Caco-2 (cell line): Measurements from ENCODE around the gene GOLGA6L2. TPM values are rescaled to one million over a fixed set of nuclear protein-coding genes. Genes with fewer than 3 reads are reported as not detected.

Experiments used
- BruUV-seq: library from RNA; stranded (reverse); fragments of 400-500 nt; replicated peaks from 2 replicates; lab custom pipeline; 2021; lab: Mats Ljungman, UMichigan
- CTCF ChIA-PET: fragments of 300-600 bp; sonication (Branson Sonifier 250); formaldehyde crosslinking; loops from one replicate; lab custom pipeline; 2022; ENCODE audit warnings: antibody characterized with exemption; lab: Charles Lee
- POLR2A ChIA-PET: fragments of 300-600 bp; sonication (Branson Sonifier 250); formaldehyde crosslinking; loops from one replicate; lab custom pipeline; 2022; ENCODE audit warnings: antibody characterized with exemption; lab: Charles Lee
- DNase-seq, 2 experiments: peaks; one replicate each; pipeline versions ENCODE4 v3.0.0 to v3.0.0-alpha.2; 2020 to 2022
- H3K27me3 ChIP-seq: replicated peaks from 2 replicates; pipeline ENCODE4 v1.6.0; 2011; ENCODE audit warnings: low read length; ENCODE audit not compliant: control insufficient read depth, insufficient read depth
- H3K36me3 ChIP-seq: 2 replicates; pipeline ENCODE4 v1.5.1; 2011; ENCODE audit warnings: low read length; ENCODE audit not compliant: control insufficient read depth, insufficient read depth
- H3K4me1 ChIP-seq: fragments of 250-450 bp; sonication (Bioruptor Pico); 2 replicates; pipeline ENCODE4 v1.5.1; 2020; ENCODE audit warnings: mild to moderate bottlenecking
- H3K4me3 ChIP-seq: 2 replicates; pipeline ENCODE4 v1.5.1; 2011; ENCODE audit warnings: low read depth, mild to moderate bottlenecking, control low read depth, low read length
- H3K9me3 ChIP-seq: fragments of 250-450 bp; sonication (Bioruptor Pico); 2 replicates; pipeline ENCODE4 v1.5.1; 2020; ENCODE audit warnings: mild to moderate bottlenecking, moderate library complexity
- H3K27ac Mint-ChIP-seq: one replicate; pipeline ENCODE4 v1.8.0; 2022; ENCODE audit warnings: mixed read lengths; ENCODE audit not compliant: unreplicated experiment
- H3K27me3 Mint-ChIP-seq: one replicate; pipeline ENCODE4 v1.8.0; 2022; ENCODE audit warnings: mixed read lengths; ENCODE audit not compliant: insufficient read depth, unreplicated experiment
- H3K36me3 Mint-ChIP-seq: one replicate; pipeline ENCODE4 v1.8.0; 2022; ENCODE audit warnings: mild to moderate bottlenecking, mixed read lengths; ENCODE audit not compliant: insufficient read depth, unreplicated experiment
- H3K4me1 Mint-ChIP-seq: one replicate; pipeline ENCODE4 v1.8.0; 2022; ENCODE audit warnings: low read depth, mixed read lengths; ENCODE audit not compliant: unreplicated experiment
- H3K4me3 Mint-ChIP-seq: one replicate; pipeline ENCODE4 v1.8.0; 2022; ENCODE audit warnings: mild to moderate bottlenecking, moderate library complexity, mixed read lengths; ENCODE audit not compliant: unreplicated experiment
- H3K9me3 Mint-ChIP-seq: one replicate; pipeline ENCODE4 v1.8.0; 2022; ENCODE audit warnings: mixed read lengths; ENCODE audit not compliant: unreplicated experiment
- intact Hi-C: fragments of 100-400 bp; cut with micrococcal nuclease; formaldehyde crosslinking; loops from one replicate; pipeline ENCODE4 v1.10.0; 2022; ENCODE audit not compliant: unreplicated experiment
- total RNA-seq: library from RNA; stranded (reverse); gene quantifications from 2 replicates; pipeline ENCODE4 v1.2.3, GENCODE V29; 2022
- TF ChIP-seq, protein P1 (sequence below), 2 experiments: fragments of 200-600 bp in 1 of 2; IDR thresholded peaks; 1 replicate in 1 of 2; 2 replicates in 1 of 2; pipeline versions ENCODE4 v1.5.1 to v1.8.0; 2011 to 2022; ENCODE audit warnings: antibody characterized with exemption in 1 of 2, control low read depth in 1 of 2, inconsistent platforms in 1 of 2, low read depth in 1 of 2, low read length in 1 of 2, mild to moderate bottlenecking in 1 of 2, moderate library complexity in 1 of 2; ENCODE audit not compliant: insufficient read depth in 1 of 2, severe bottlenecking in 1 of 2, unreplicated experiment in 1 of 2

The GOLGA6L2 gene
- total RNA-seq, 1 experiment from 2014 or later = not detected

DNA sequence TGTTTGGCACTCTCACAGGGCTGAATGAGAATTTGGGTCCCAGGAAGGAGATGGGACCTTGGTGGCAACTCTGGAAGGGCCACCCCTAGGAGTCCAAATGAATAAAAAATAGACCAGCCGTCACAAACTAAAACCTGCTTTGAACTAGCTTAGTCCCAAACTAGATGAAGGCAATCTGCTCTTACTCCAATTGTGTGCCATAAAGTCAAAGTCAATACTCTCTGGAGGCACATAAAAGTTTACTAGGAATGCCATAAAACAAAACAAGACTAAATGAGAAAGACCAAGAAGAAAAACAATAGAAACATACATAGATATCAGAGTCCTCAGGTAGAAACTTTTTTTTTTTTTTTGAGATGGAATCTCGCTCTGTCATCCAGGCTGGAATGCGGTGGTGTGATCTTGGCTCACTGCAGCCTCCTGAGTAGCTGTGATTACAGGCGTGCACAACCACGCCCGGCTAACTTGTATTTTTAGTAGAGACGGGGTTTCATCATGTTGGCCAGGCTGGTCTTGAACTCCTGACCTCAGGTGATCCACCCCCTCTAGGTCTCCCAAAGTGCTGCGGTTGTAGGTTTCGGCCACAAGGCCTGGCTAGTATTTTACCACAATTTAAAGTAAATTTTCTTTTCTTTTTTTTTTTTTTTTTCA lies 8.1 kb downstream of the GOLGA6L2 start:
- no peaks in the 10 kb centered on the region for H3K27me3 ChIP-seq
- no peaks in the 10 kb centered on the region for H3K36me3 Mint-ChIP-seq
- TF ChIP-seq, protein P1, sequence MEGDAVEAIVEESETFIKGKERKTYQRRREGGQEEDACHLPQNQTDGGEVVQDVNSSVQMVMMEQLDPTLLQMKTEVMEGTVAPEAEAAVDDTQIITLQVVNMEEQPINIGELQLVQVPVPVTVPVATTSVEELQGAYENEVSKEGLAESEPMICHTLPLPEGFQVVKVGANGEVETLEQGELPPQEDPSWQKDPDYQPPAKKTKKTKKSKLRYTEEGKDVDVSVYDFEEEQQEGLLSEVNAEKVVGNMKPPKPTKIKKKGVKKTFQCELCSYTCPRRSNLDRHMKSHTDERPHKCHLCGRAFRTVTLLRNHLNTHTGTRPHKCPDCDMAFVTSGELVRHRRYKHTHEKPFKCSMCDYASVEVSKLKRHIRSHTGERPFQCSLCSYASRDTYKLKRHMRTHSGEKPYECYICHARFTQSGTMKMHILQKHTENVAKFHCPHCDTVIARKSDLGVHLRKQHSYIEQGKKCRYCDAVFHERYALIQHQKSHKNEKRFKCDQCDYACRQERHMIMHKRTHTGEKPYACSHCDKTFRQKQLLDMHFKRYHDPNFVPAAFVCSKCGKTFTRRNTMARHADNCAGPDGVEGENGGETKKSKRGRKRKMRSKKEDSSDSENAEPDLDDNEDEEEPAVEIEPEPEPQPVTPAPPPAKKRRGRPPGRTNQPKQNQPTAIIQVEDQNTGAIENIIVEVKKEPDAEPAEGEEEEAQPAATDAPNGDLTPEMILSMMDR (IDR thresholded peaks at IDR 0.05; ENCODE audit: insufficient read depth in 1 of 2, low read depth in 1 of 2, low read length in 1 of 2, severe bottlenecking in 1 of 2, unreplicated experiment in 1 of 2) = no peak
- H3K9me3 ChIP-seq = no peaks in the 10 kb centered on the region
- no peaks in the 10 kb centered on the region for H3K36me3 ChIP-seq
- no peak overlapping the region for H3K27ac Mint-ChIP-seq
- H3K4me1 Mint-ChIP-seq = peaks cover 5% of the 10 kb centered on the region
- no peaks in the 10 kb centered on the region for H3K9me3 Mint-ChIP-seq
- intact Hi-C loops = no loop called here
- DNase-seq = no peak
- H3K27me3 Mint-ChIP-seq = peaks cover 4% of the 10 kb centered on the region
- ChIA-PET CTCF (no interaction called here), POLR2A (no interaction called here)
- no peaks in the 10 kb centered on the region for H3K4me1 ChIP-seq
- no peak overlapping the region for H3K4me3 Mint-ChIP-seq
- no peak overlapping the region for H3K4me3 ChIP-seq
- no TSS peak for BruUV-seq

DNA sequence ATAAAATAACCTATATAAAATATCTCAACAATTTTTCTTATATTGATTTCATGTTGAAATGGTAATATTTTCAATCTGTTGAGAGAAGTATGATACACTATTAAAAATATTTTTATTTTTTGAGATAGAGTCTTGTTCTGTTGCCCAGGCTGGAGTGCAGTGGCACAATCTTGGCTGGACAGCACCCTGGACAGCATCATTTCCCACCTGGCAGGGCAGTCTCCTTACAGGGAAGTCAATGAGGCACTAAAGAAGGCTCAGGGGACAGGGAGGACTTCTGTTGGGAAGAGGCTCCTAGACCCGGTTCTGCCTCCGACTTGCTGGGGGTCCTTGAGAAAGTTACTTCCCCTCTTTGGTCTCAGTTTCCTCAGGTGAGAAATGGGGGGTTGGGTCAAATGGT lies 9.4 kb downstream of the GOLGA6L2 start:
- H3K4me3 ChIP-seq = no peak overlapping the region
- BruUV-seq = no TSS peak
- CTCF ChIA-PET = no interaction called here
- no peaks in the 10 kb centered on the region for H3K36me3 Mint-ChIP-seq
- intact Hi-C loops = no loop called here
- POLR2A ChIA-PET = no interaction called here
- DNase-seq = no peak
- TF ChIP-seq, protein P1 (IDR thresholded peaks at IDR 0.05; ENCODE audit: insufficient read depth in 1 of 2, low read depth in 1 of 2, low read length in 1 of 2, severe bottlenecking in 1 of 2, unreplicated experiment in 1 of 2) = no peak
- H3K9me3 Mint-ChIP-seq = no peaks in the 10 kb centered on the region
- H3K27me3 ChIP-seq = no peaks in the 10 kb centered on the region
- peaks cover 4% of the 10 kb centered on the region for H3K27me3 Mint-ChIP-seq
- H3K36me3 ChIP-seq = no peaks in the 10 kb centered on the region
- peaks cover 5% of the 10 kb centered on the region for H3K4me1 Mint-ChIP-seq
- H3K4me1 ChIP-seq = no peaks in the 10 kb centered on the region
- H3K4me3 Mint-ChIP-seq = no peak overlapping the region
- H3K27ac Mint-ChIP-seq = no peak overlapping the region
- H3K9me3 ChIP-seq = no peaks in the 10 kb centered on the region

DNA sequence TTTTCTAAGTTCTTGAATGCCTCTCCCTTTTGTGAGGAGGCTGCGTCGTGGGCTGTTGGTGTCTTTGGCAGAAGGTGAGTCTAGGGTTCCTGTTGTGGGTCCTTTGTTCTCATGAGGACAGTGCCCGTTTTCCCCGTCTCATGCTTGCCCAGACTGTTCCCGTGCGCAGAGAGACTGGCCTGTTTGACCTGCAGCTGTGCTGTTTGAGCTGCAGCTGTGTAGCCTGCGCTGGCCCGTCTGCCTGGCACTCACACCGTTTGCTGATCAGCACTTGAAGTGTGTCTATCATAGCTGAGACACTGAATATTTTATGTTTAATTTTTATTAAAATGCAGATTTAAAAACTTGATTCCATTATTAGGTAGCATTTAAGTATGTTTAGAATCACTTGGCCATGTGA lies 9.9 kb downstream of the GOLGA6L2 start:
- H3K27me3 ChIP-seq = no peaks in the 10 kb centered on the region
- no peaks in the 10 kb centered on the region for H3K9me3 Mint-ChIP-seq
- H3K36me3 ChIP-seq = no peaks in the 10 kb centered on the region
- H3K27ac Mint-ChIP-seq = no peak overlapping the region
- H3K4me3 ChIP-seq = no peak overlapping the region
- BruUV-seq = no TSS peak
- no peaks in the 10 kb centered on the region for H3K36me3 Mint-ChIP-seq
- intact Hi-C loops = no loop called here
- H3K4me1 Mint-ChIP-seq = peaks cover 5% of the 10 kb centered on the region
- no peak overlapping the region for H3K4me3 Mint-ChIP-seq
- no peaks in the 10 kb centered on the region for H3K27me3 Mint-ChIP-seq
- TF ChIP-seq, protein P1 (IDR thresholded peaks at IDR 0.05; ENCODE audit: insufficient read depth in 1 of 2, low read depth in 1 of 2, low read length in 1 of 2, severe bottlenecking in 1 of 2, unreplicated experiment in 1 of 2) = no peak
- no peaks in the 10 kb centered on the region for H3K9me3 ChIP-seq
- POLR2A ChIA-PET = no interaction called here
- no peak for DNase-seq
- CTCF ChIA-PET = no interaction called here
- H3K4me1 ChIP-seq = no peaks in the 10 kb centered on the region
